Measurements from ENCODE around the gene LDB2.

The LDB2 gene

GRCh38 chr4:16617435-16617834 lies 281.0 kb downstream of the LDB2 start:
- Histone ChIP-seq H3K9me2 (ENCODE audit: low read depth, low read length) (no peaks in the 10 kb centered on the region), H3F3A (ENCODE audit: insufficient read depth, low read length) (no peaks in the 10 kb centered on the region), H3K4me2 (ENCODE audit: low read length) (no peak overlapping the region), H3K36me3 (ENCODE audit: insufficient read depth, low read length) (no peaks in the 10 kb centered on the region), H2AFZ (ENCODE audit: low read length) (no peak overlapping the region), H3K79me2 (ENCODE audit: insufficient read depth, low read length) (no peaks in the 10 kb centered on the region), H3K27ac (ENCODE audit: low read depth, low read length, poor library complexity, severe bottlenecking) (no peak overlapping the region), H3K9me3 (ENCODE audit: low read length) (no peaks in the 10 kb centered on the region), H3K9ac (ENCODE audit: low read length) (no peak overlapping the region), H3K4me1 (ENCODE audit: insufficient read depth, low read length, severe bottlenecking) (no peaks in the 10 kb centered on the region), H3K27me3 (ENCODE audit: insufficient read depth, low read length) (no peaks in the 10 kb centered on the region), H3K4me3 (ENCODE audit: low read depth, low read length, poor library complexity, severe bottlenecking) (no peak overlapping the region), H4K20me1 (ENCODE audit: insufficient read depth, low read length) (no peaks in the 10 kb centered on the region)
- TF ChIP-seq CTCF (IDR thresholded peaks at IDR 0.05; ENCODE audit: low read length) (no peak), EZH2 (IDR thresholded peaks at IDR 0.05; ENCODE audit: borderline replicate concordance, low read length) (no peak)

GRCh38 chr4:16617011-16617410 lies 281.4 kb downstream of the LDB2 start:
- Histone ChIP-seq H3K79me2 (ENCODE audit: insufficient read depth, low read length) (no peaks in the 10 kb centered on the region), H2AFZ (ENCODE audit: low read length) (no peak overlapping the region)
- TF ChIP-seq EZH2 (IDR thresholded peaks at IDR 0.05; ENCODE audit: borderline replicate concordance, low read length) (no peak), CTCF (IDR thresholded peaks at IDR 0.05; ENCODE audit: low read length) (no peak)

GRCh38 chr4:16609170-16609758 lies 289.2 kb downstream of the LDB2 start:
- Histone ChIP-seq H3F3A (ENCODE audit: insufficient read depth, low read length) (no peaks in the 10 kb centered on the region), H3K9me3 (ENCODE audit: low read length) (no peaks in the 10 kb centered on the region), H3K4me3 (ENCODE audit: low read depth, low read length, poor library complexity, severe bottlenecking) (no peak overlapping the region), H3K4me1 (ENCODE audit: insufficient read depth, low read length, severe bottlenecking) (no peaks in the 10 kb centered on the region), H2AFZ (ENCODE audit: low read length) (no peak overlapping the region), H3K9ac (ENCODE audit: low read length) (no peak overlapping the region), H3K36me3 (ENCODE audit: insufficient read depth, low read length) (no peaks in the 10 kb centered on the region), H3K9me2 (ENCODE audit: low read depth, low read length) (no peaks in the 10 kb centered on the region), H3K4me2 (ENCODE audit: low read length) (no peak overlapping the region), H3K27ac (ENCODE audit: low read depth, low read length, poor library complexity, severe bottlenecking) (no peak overlapping the region), H3K27me3 (ENCODE audit: insufficient read depth, low read length) (no peaks in the 10 kb centered on the region), H3K79me2 (ENCODE audit: insufficient read depth, low read length) (no peaks in the 10 kb centered on the region), H4K20me1 (ENCODE audit: insufficient read depth, low read length) (no peaks in the 10 kb centered on the region)
- TF ChIP-seq EZH2 (IDR thresholded peaks at IDR 0.05; ENCODE audit: borderline replicate concordance, low read length): no peak
- no peak for TF ChIP-seq CTCF (IDR thresholded peaks at IDR 0.05; ENCODE audit: low read length)

More at GRCh38 chr4:16617011-16617410, 281.4 kb downstream of the LDB2 start:
- no peak overlapping the region for H3K9ac ChIP-seq (ENCODE audit: low read length)
- no peaks in the 10 kb centered on the region for H3F3A ChIP-seq (ENCODE audit: insufficient read depth, low read length)
- no peaks in the 10 kb centered on the region for H3K36me3 ChIP-seq (ENCODE audit: insufficient read depth, low read length)
- no peaks in the 10 kb centered on the region for H3K27me3 ChIP-seq (ENCODE audit: insufficient read depth, low read length)
- no peak overlapping the region for H3K27ac ChIP-seq (ENCODE audit: low read depth, low read length, poor library complexity, severe bottlenecking)
- no peaks in the 10 kb centered on the region for H3K4me1 ChIP-seq (ENCODE audit: insufficient read depth, low read length, severe bottlenecking)
- H4K20me1 ChIP-seq (ENCODE audit: insufficient read depth, low read length): no peaks in the 10 kb centered on the region
- H3K9me2 ChIP-seq (ENCODE audit: low read depth, low read length): no peaks in the 10 kb centered on the region
- no peaks in the 10 kb centered on the region for H3K9me3 ChIP-seq (ENCODE audit: low read length)
- no peak overlapping the region for H3K4me3 ChIP-seq (ENCODE audit: low read depth, low read length, poor library complexity, severe bottlenecking)
- no peak overlapping the region for H3K4me2 ChIP-seq (ENCODE audit: low read length)

All from OCI-LY1 (cell line).